Measurements from ENCODE around the gene ZNF428.
A peak's percentile ranks its signal among the peaks of the same experiment; 100 is the strongest.
"Not testable (repeated sequence)": the region's sequence is repeated elsewhere in the genome, so short reads cannot be mapped to it uniquely, and the experiment has no call there.

Gene ZNF428

DNA sequence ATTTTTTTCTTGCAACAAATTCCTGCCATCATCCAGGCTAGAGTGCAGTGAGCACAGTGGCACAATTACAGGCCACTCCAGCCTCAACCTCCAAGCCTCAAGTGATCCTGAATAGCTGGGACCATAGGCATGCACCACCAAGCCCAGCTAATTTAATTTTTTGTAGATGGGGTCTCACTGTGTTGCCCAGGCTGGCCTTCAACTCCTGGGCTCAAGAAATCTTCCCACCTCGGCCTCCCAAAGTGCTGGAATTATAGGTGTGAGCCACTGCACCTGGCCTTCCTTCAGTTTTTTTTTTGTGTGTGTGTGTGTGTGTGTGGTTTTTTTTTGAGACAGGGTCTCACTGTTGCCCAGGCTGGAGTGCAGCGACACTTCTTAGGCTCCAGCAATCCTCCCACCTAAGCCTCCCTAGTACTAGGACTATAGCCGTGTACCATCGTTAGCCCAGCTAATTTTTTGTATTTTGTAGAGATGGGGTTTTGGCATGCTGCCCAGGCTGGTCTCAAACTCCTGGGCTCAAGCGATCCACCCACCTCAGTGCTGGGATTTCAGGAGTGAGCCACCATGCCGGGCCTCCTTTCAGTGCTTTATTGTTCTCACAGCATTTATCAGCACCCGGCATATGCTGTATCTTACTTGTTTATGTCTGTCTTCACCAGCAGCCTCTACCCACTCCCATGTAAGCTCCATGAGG lies 13.4 kb downstream of the ZNF428 start:
- Histone ChIP-seq H3K36me3 (ENCODE audit: insufficient read depth, low read length) (peaks cover 56% of the 10 kb centered on the region), H2AFZ (ENCODE audit: low read depth, low read length) (no peak overlapping the region), H3K9me3 (ENCODE audit: low read length) (no peaks in the 10 kb centered on the region), H3K4me3 (ENCODE audit: low read length) (no peak overlapping the region), H3K27me3 (ENCODE audit: insufficient read depth, low read length) (no peaks in the 10 kb centered on the region), H3K4me1 (ENCODE audit: insufficient read depth, low read length) (no peaks in the 10 kb centered on the region)

- H3K4me3 ChIP-seq (ENCODE audit: low read length); H3K27me3 ChIP-seq (ENCODE audit: insufficient read depth, low read length); H3K9me3 ChIP-seq (ENCODE audit: low read length); H2AFZ ChIP-seq (ENCODE audit: low read depth, low read length): not testable (repeated sequence)
- H3K4me1 ChIP-seq (ENCODE audit: insufficient read depth, low read length): peaks cover 14% of the 10 kb centered on the region
- H3K36me3 ChIP-seq (ENCODE audit: insufficient read depth, low read length): peaks cover 33% of the 10 kb centered on the region
Observed at GRCh38 chr19:43600326-43600725, 19.1 kb downstream of the ZNF428 start.

DNA sequence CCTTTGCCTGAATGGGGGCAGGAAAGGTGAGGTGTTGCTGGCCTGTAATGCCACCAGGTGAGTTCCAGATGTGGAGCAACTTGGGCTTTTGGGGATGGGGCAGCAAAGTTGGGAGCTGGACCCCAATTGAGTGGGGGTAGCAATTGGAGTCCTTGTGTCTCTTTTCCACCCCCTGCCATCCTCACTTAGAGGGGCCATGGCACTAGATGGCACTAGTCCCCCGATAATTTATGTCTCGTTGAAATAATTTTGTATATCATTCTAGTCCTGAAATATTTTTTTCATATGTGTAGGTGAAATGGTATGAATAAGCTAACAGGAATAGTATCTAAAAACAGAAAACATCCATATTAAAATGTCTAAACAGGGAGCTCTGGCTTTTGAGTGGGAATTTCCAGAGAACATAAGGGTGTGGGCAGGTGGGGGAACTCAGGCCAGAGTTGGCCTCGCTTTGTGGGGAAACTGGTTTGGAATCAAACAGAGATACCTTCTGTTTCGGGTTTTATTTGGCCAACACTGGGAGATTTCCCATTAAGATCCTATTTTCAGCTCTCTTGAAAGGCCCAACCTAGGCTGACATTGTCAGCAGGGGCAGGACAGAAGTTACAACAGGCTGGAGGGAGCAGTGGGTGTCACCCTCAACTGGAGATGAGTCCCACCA lies 19.7 kb downstream of the ZNF428 start:
- peaks cover 33% of the 10 kb centered on the region for H3K36me3 ChIP-seq (ENCODE audit: insufficient read depth, low read length)
- no peaks in the 10 kb centered on the region for H3K27me3 ChIP-seq (ENCODE audit: insufficient read depth, low read length)
- no peaks in the 10 kb centered on the region for H3K9me3 ChIP-seq (ENCODE audit: low read length)
- no peak overlapping the region for H2AFZ ChIP-seq (ENCODE audit: low read depth, low read length)
- no peak overlapping the region for H3K4me3 ChIP-seq (ENCODE audit: low read length)
- H3K4me1 ChIP-seq (ENCODE audit: insufficient read depth, low read length): peaks cover 19% of the 10 kb centered on the region

GRCh38 chr19:43598445-43599240 lies 20.8 kb downstream of the ZNF428 start:
- Histone ChIP-seq H3K4me3 (ENCODE audit: low read length) (no peak overlapping the region), H2AFZ (ENCODE audit: low read depth, low read length) (no peak overlapping the region), H3K27me3 (ENCODE audit: insufficient read depth, low read length) (no peaks in the 10 kb centered on the region), H3K36me3 (ENCODE audit: insufficient read depth, low read length) (peaks cover 37% of the 10 kb centered on the region), H3K4me1 (ENCODE audit: insufficient read depth, low read length) (peaks cover 26% of the 10 kb centered on the region), H3K9me3 (ENCODE audit: low read length) (no peaks in the 10 kb centered on the region)

DNA sequence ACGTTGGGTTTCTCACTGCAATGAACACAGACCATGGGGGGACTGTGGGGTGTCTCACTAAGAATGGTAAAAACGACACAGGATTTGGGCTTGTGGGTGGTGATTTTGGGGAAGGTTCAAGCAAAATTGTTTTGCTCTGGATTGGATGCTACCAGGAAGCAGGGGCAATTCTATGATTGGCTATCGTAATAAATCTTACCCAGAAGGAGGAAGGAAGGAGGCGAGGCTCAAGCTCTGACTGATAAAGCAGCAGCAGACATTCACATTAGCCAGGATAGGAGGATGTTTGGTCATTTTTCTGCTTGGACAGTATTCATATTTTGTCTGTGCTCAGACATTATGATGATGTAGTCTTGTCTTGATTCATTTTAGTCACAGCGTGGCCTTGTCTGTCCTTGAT lies 21.6 kb downstream of the ZNF428 start:
- Histone ChIP-seq H3K9me3 (ENCODE audit: low read length) (no peaks in the 10 kb centered on the region), H3K36me3 (ENCODE audit: insufficient read depth, low read length) (peaks cover 41% of the 10 kb centered on the region), H3K27me3 (ENCODE audit: insufficient read depth, low read length) (no peaks in the 10 kb centered on the region), H3K4me3 (ENCODE audit: low read length) (peak overlapping the region; percentile 56), H2AFZ (ENCODE audit: low read depth, low read length) (no peak overlapping the region), H3K4me1 (ENCODE audit: insufficient read depth, low read length) (peaks cover 26% of the 10 kb centered on the region)

DNA sequence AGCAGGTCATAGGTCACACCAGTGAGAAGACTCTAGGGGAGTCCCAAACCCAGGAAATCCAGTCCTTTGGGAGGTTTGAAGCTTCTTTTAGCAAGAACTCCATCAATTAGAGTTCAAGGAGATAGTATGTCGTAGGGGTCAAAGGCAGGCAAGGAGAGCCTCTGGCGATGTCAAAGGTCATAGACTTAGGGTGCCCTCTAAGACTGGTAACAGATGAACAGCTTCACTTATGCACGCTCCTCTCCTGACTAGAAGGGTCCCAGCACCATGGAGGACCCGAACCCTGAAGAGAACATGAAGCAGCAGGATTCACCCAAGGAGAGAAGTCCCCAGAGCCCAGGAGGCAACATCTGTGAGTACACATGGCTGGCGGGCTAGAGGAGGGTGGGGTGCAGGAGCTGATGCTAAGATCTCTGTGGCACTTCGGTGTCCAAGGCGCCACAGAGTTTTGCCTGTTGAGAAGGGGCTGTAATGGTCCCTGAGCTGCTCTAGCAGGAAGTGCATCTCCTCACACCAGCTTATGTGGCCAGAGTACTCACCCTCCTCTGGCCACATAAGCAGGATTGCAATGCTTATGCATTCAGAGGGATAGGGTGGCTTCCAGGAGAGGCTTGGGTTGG lies 22.5 kb downstream of the ZNF428 start:
- peak overlapping the region; percentile 42 for H2AFZ ChIP-seq (ENCODE audit: low read depth, low read length)
- H3K4me1 ChIP-seq (ENCODE audit: insufficient read depth, low read length): peaks cover 26% of the 10 kb centered on the region
- H3K27me3 ChIP-seq (ENCODE audit: insufficient read depth, low read length): no peaks in the 10 kb centered on the region
- H3K4me3 ChIP-seq (ENCODE audit: low read length): peak overlapping the region; percentile 56
- H3K36me3 ChIP-seq (ENCODE audit: insufficient read depth, low read length): peaks cover 42% of the 10 kb centered on the region
- no peaks in the 10 kb centered on the region for H3K9me3 ChIP-seq (ENCODE audit: low read length)

DNA sequence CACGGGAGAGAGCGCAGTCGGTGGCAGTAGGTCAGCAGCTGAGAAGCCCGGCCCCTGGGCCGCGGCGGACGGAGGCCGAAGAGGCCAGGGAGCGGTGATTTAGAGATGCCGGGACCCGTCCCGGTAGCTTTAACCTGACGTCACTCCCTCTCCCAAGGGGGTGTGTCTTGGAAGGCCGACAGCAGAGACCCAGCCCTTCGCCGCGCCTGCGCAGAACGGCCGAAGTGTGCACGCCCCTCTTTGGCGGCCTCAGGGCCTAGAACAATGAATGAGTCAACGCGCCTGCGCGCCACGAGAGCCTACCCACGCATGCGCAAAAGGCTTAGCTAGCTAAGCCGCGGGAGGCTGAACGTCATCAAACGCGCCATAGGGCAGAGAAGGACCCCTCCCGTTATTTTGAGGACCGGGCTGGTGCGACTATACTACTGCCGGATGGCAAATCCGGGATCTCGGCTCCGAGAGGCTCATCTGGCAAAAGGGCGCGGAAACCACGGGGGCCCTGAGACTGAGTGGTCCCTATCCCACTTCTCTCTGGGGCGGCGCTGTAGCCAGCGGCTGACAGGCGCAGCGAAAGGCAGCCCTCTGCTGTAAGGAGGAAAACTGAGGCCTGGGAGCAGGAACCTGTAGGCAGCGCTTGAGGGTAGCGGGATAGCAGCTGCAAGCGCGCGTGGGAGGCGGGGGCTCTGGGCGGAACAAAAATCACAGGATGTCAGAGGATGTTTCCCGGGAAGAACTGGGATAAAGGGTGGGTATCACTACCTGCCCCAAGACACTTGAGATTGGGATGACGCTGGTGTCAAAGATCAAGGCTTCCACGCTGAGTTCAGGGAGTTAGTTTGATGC lies 23.2 kb downstream of the ZNF428 start, which contains the start of the genes IRGQ and ZNF576:
Gene IRGQ, minus strand, starts transcription at position 136 of the 843 bp plus-strand sequence. CDS start 796 bp downstream, outside the sequence.
Gene ZNF576, plus strand, starts transcription at position 597 of the 843 bp plus-strand sequence. CDS start 514 bp downstream, outside the sequence.
- Histone ChIP-seq H3K4me1 (ENCODE audit: insufficient read depth, low read length) (peaks cover 26% of the 10 kb centered on the region), H2AFZ (ENCODE audit: low read depth, low read length) (peak within 1 kb of the TSS; percentile 42), H3K9me3 (ENCODE audit: low read length) (no peaks in the 10 kb centered on the region), H3K36me3 (ENCODE audit: insufficient read depth, low read length) (peaks cover 44% of the 10 kb centered on the region), H3K4me3 (ENCODE audit: low read length) (peak within 1 kb of the TSS; percentile 82), H3K27me3 (ENCODE audit: insufficient read depth, low read length) (no peaks in the 10 kb centered on the region)

- Histone ChIP-seq H2AFZ (ENCODE audit: low read depth, low read length) (no peak overlapping the region), H3K9me3 (ENCODE audit: low read length) (no peaks in the 10 kb centered on the region), H3K27me3 (ENCODE audit: insufficient read depth, low read length) (no peaks in the 10 kb centered on the region), H3K4me1 (ENCODE audit: insufficient read depth, low read length) (peaks cover 26% of the 10 kb centered on the region), H3K4me3 (ENCODE audit: low read length) (peak overlapping the region; percentile 82), H3K36me3 (ENCODE audit: insufficient read depth, low read length) (peaks cover 42% of the 10 kb centered on the region)
Observed at GRCh38 chr19:43595605-43595998, 23.8 kb downstream of the ZNF428 start.

DNA sequence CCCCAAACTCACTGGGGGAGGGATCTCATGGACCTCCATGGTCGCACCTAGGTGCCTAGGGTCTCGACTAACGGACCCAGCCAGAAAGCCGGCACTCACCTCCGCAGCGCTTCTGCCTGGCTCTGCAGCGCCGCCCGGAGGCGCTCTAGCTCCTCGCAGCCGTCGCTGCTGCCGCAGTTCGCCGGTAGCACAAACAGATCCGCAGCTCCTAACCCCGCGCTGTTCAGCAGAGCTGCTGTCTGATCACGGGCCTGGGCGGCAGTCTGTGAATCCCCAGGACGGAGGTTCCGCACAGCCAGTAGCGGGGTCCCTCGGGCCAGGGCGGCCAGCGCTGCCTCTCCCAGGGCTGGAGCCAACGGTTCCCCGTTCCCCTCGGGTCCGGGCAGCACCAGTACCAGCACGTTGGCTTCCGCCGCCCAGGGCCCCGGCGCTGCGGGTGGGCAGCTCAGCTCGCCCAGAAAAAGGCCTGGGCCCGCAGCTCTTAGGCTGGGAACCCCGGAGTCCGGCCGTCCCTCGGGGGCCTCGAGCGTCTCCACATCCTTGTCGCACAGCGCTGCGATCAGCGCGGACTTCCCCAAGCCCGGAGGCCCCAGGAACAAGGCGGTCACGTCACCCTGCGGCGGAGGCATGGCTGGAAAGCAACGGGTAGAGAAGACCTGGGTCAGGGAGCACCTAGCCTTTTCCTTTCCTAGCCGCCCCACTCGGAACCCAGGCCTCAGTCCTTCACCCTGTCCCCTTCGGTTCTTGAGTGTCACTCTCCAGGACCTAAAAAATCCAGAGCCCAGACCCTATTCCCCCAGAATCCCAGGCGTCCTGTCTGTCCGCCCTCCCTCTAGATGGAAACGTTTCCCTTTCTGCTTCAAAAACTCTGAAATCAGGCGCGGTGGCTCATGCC lies 24.5 kb downstream of the ZNF428 start:
- H3K27me3 ChIP-seq (ENCODE audit: insufficient read depth, low read length): no peaks in the 10 kb centered on the region
- peaks cover 26% of the 10 kb centered on the region for H3K4me1 ChIP-seq (ENCODE audit: insufficient read depth, low read length)
- H3K9me3 ChIP-seq (ENCODE audit: low read length): no peaks in the 10 kb centered on the region
- H2AFZ ChIP-seq (ENCODE audit: low read depth, low read length): no peak overlapping the region
- H3K4me3 ChIP-seq (ENCODE audit: low read length): peak overlapping the region; percentile 82
- H3K36me3 ChIP-seq (ENCODE audit: insufficient read depth, low read length): peaks cover 41% of the 10 kb centered on the region

- no peaks in the 10 kb centered on the region for H3K9me3 ChIP-seq (ENCODE audit: low read length)
- peaks cover 41% of the 10 kb centered on the region for H3K36me3 ChIP-seq (ENCODE audit: insufficient read depth, low read length)
- peaks cover 26% of the 10 kb centered on the region for H3K4me1 ChIP-seq (ENCODE audit: insufficient read depth, low read length)
- no peak overlapping the region for H2AFZ ChIP-seq (ENCODE audit: low read depth, low read length)
- peak overlapping the region; percentile 82 for H3K4me3 ChIP-seq (ENCODE audit: low read length)
- H3K27me3 ChIP-seq (ENCODE audit: insufficient read depth, low read length): no peaks in the 10 kb centered on the region
Observed at GRCh38 chr19:43594081-43594697, 25.2 kb downstream of the ZNF428 start.

DNA sequence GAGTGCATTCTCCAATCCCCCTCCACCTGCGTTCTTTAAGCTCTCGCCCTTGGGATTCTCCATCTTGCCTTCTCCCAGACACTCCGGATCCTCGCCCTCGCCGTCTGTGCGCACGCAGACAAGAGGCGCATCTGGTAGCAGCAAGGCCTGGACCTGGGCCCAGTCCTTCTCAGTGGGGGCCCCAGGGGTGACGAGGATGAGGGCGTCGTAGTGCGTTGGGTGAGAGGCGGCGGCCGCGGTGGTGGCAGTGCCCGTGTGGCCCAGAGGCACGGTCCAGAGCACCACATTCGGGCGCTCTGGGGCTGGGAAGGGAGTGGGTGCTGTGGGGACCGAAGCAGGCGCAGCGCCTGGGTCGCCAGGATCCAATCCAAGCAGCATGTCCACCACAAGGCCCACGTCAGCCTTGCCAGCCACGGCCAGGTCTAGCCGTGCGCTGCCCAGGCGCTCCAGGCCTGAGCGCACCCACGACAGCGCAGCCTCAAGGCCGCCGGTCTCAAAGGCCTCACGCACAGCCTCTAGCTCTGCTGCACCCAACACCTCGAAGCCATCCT lies 26.6 kb downstream of the ZNF428 start:
- no peak overlapping the region for H3K4me3 ChIP-seq (ENCODE audit: low read length)
- H3K36me3 ChIP-seq (ENCODE audit: insufficient read depth, low read length): peaks cover 38% of the 10 kb centered on the region
- peaks cover 23% of the 10 kb centered on the region for H3K4me1 ChIP-seq (ENCODE audit: insufficient read depth, low read length)
- H3K9me3 ChIP-seq (ENCODE audit: low read length): no peaks in the 10 kb centered on the region
- H2AFZ ChIP-seq (ENCODE audit: low read depth, low read length): no peak overlapping the region
- no peaks in the 10 kb centered on the region for H3K27me3 ChIP-seq (ENCODE audit: insufficient read depth, low read length)

Measured in neuron (in vitro differentiated cells).